Kidney glomerular epithelial cell (primary cell): ENCODE results near the gene SYNGR3.
"Not testable (repeated sequence)": the region's sequence is repeated elsewhere in the genome, so short reads cannot be mapped to it uniquely, and the experiment has no call there.

ENCODE experiments used
- DNase-seq: peaks from one replicate; lab custom pipeline; 2025; lab: John Stamatoyannopoulos, UW

The SYNGR3 gene

DNA sequence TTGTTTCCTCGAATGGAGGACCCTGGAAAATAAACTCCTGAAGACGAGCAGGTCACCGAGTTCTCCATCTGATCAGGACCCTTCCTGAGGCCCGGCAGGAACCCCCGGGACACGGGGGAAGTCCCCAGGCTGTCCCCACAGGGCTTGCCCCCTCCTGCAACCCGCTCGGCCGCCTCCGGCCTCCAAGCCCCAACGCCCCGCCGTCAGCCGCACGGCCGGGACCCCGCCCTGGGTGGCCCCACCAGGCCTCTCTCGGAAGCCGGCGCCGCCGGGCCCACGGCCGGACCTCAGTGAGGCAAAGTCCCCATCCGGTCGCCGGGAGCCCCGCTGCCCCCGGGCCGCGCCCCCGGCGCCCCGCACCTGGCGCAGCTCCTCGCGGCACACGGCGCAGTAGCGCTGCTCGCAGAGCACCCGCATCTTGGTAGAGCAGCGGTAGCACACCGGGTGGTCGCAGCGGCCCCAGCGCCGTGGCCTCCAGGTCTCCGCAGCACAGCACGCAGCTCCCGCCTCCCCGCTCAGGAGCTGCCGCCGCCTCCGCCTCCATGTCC, 19.5 kb downstream of the SYNGR3 start:
- DNase-seq = no peak

DNA sequence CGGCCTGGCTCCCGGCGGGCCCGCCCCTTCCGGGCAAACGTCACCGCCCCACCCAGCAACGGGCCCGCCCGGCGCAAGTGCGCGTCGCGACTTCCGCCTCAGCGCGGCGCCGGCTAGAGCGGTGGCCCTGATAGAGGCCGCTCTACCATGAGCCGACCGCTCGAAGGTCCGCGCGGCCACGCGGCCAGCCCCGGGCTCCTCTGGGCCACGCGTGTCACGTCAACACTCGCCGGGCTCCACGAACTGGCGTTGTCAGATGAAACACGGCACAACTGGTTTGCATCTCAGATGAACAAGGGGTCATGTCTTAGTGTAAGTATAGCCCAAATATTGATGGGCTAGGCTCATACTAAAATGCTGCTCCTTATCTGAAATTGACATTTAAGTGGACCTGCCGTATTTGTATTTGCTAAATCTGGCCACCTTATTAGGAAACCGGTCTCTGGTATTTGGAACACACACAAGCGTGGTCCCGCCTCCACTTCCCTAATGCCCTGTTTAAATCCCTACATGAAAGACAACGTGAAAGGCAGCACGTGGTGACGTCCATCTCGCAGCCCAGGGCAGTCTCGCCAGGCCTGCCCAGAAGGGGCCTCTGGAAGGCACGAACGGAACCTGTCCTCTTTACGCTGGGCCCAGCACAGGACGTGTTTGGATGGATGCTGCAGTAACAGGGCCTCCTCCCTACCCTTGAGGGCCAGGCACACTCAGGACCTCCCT, 20.2 kb downstream of the SYNGR3 start, which contains the start of gene ZNF598:
TSS of gene ZNF598 (minus strand) at position 31 of the 720 bp plus-strand sequence.
- DNase-seq = peak; percentile 53

DNA sequence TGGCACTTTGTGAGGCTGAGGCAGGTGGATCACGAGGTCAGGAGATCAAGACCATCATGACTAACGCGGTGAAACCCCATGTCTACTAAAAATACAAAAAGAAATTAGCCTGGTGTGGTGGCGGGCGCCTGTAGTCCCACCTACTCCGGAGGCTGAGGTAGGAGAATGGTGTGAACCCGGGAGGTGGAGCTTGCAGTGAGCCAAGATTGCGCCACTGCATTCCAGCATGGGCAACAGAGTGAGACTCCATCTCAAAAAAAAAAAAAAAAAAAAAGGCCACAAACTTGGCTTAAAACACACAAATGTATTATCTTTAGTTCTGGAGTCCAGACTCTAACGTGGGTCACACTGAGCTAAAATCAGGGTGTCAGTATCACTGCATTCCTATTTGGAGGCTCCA, 22.0 kb downstream of the SYNGR3 start:
- DNase-seq = not testable (repeated sequence)

DNA sequence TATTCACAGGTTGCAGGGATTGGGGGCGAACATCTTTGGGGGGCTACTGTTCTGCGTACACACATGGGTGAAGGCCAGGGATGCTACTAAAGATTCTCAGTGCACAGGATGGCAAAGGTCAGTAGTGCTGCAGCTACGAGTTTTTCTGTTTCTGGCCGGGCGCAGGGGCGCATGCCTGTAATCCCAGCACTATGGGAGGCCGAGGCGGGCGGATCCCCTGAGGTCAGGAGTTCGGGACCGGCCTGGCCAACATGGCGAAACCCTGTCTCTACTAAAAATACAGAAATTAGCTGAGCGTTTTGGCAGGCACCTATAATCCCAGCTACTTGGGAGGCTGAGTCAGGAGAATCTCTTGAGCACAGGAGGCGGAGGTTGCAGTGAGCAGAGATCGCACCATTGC, 23.8 kb downstream of the SYNGR3 start:
- no peak for DNase-seq

DNA sequence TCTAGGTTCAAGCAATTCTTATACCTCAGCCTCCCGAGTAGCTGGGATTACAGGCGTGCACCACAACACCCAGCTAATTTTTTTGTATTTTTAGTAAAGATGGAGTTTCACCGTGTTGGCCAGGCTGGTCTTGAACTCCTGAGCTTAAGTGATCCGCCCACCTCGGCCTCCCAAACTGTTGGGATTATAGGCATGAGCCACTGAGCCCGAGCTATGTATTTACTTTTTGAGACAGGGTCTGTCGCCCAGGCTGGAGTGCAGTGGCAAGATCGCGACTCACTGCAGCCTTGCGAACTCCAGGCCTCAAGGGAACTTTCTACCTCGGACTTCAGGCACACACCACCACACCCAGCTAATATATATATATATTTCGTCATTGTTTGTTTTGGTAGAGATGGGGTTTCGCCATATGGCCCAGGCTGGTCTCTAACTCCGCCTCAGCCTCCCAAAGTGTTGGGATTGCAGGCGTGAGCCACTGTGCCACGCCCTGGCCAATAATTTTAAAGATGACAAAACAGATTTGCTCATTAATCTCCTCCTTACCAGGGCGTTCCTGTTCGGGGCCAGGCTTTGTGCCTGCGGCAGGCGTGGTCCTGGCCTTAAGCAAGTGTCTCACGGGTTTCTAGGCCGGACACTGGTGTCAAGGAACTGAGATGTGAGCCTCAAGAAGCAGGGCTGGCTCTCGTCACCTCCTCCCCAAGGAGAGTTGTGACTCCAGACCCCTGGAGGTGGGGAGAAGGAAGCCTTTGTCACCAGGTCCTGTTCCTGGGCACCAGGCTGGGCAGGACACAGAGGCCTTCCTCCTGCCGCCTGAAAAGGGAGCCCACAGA, 25.6 kb downstream of the SYNGR3 start:
- no peak for DNase-seq

DNA sequence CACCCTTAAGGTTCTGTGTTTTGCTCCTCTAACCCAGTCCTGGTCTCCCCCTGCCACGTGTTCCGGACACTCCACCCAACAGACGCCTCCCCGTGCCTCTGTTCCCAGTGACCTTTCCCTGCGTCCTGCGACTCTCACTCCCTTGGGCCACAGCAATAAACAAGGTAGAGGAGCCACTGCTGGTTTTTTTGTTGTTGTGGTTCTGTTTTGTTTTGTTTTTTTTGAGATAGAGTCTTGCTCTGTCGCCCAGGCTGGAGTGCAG, 26.1 kb downstream of the SYNGR3 start:
- DNase-seq = no peak

DNA sequence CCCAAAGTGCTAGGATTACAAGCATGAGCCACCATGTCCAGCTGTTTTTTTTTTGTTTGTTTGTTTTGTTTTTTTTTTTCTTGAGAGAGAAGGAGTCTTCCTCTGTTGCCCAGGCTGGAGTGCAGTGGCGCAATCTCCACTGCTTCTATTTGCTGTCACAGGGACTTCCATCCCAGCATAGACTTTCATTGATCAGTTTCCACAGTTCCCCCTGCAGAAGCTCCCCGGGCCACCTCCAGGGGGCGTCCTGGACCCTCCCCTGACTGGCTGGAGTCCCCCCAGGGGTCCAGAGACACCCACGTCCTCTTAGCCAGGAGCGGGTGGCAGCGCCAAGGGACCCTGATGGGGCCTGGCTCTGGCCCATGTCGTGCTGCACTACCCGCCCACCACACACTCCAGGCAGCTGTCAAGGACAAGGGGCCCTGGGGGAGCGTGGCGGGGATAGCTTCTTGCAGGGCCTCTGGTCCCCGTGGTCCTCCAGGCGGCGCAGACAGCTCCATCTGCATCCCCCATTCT, 26.7 kb downstream of the SYNGR3 start:
- no peak for DNase-seq

DNA sequence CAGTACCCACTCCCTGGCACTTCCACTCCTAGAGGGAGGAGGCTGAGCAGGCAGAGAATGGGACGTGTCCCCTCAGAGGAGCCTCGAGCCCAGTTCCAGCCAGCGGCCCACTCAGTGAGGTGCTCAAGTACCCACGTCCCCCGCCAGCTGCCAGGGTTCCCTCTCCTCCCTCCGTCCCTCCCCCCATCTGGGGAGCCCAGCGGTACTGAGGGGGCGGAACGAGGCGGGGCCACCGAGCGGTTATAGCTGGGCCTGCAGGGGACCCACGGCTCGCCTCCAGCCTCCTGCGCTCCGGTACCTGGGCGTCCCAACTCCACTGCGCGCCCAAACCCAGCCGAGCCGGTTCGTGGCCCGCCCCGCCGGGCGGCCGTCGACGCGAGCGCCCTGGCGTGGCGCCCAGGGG, 29.7 kb downstream of the SYNGR3 start, which contains the start of gene NPW:
TSS of gene NPW (plus strand) at position 268 of the 403 bp plus-strand sequence.
- DNase-seq = no peak

DNA sequence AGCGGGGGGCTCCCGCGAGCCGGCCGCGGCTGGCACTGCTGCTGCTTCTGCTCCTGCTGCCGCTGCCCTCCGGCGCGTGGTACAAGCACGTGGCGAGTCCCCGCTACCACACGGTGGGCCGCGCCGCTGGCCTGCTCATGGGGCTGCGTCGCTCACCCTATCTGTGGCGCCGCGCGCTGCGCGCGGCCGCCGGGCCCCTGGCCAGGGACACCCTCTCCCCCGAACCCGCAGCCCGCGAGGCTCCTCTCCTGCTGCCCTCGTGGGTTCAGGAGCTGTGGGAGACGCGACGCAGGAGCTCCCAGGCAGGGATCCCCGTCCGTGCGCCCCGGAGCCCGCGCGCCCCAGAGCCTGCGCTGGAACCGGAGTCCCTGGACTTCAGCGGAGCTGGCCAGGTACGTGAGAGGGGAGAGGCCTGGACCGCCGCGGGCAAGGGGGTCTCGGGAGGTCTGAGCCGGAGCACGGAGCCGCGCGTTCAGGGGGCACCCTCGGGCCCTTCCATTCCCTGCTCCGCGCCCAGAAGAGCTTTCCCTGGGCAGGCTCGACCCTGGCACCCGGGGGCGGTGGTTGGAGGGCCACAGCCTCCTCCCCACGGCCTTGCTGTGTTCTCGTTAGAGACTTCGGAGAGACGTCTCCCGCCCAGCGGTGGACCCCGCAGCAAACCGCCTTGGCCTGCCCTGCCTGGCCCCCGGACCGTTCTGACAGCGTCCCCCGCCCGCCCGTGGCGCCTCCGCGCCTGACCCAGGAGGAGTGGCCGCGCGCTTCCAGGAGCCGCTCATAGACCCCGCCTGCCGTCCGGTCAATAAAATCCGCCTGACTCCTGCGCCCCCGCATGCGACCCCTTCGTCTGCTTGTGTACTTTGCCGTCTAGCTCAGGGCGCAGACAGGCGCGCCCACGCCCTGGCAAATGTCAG, 30.4 kb downstream of the SYNGR3 start:
- DNase-seq = no peak

DNA sequence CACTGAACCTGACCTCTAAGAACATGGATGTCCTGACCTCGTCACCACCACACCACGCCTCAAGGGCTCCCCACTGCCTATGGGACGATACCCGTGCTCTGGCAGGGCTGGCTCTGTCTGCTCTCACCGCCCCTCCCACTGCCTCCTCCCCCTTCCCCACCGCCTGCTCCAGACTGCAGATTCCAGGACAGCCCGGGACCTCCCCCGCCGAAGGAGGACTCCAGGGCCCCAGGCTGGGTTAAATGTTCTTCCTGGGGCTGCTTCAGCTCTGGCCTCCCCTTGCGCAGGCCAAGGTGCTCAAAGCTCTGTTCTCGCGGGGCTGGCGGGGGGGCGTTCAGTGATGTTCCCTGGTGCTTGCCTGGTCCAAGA, 32.9 kb downstream of the SYNGR3 start:
- peak; percentile 18 for DNase-seq

DNA sequence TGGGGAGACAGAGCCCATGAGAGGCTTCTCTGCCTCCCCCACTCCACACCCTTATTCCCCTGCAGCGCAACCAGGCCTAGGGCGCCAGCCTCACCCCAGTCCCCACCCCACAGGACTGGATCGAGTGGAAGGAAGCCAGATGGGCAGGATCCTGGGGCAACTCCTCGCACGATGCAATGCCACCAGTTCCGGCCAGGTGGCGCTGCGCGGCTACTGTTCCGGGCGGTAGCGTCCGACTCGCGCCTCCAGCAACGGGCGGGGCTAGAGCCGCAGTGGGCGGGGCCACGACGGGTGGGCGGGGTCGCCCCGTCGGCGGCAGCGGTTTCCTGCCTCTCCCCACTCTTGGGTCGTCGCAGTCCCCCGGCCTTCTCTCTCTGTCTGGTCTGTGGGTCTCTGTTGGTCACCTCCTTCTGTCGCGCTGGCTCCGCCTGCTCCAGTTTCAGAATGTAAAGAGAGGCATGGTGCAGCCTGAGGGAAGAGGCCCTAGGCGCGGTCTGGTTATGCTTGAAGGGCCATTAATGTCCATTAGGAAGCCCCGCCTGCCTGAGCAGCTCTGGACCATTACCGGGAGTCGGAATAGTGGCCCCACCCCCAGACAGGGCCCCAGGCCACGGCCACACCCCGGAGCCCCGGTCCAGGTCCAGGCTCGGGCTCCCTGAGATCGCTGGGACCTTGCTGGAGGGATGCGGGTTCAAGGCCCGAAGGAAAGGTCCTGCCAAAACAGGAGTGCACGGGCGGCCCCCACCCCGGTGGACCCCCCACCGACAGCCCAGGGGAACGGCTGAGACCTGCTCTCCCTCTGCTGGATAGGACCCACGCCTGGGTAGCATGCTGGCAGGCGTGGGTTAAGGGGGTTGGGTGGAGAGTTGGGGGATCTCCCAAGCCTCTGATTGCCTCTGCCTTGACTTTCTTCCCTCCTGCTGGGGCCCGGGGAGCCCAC, 33.6 kb downstream of the SYNGR3 start:
- DNase-seq = peak; percentile 81

DNA sequence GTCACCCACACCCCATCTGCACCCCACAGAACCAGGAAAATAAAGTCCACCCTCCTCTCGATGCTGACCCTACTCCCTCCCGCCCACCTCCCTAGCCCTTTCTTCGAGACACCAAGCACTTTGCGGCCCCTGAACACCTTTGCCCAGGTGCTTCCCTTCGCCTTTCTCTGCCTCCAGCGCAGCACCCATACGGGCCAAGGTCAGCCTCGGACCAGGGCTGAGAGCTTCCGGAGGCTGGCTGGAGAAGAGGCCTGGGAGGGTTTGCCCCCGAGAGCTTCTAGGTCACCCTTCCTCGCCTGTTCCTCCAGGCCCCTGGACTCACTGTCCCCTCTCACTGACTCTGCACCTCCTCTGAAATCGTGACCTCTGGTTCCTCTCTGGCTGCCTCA, 34.3 kb downstream of the SYNGR3 start:
- no peak for DNase-seq

DNA sequence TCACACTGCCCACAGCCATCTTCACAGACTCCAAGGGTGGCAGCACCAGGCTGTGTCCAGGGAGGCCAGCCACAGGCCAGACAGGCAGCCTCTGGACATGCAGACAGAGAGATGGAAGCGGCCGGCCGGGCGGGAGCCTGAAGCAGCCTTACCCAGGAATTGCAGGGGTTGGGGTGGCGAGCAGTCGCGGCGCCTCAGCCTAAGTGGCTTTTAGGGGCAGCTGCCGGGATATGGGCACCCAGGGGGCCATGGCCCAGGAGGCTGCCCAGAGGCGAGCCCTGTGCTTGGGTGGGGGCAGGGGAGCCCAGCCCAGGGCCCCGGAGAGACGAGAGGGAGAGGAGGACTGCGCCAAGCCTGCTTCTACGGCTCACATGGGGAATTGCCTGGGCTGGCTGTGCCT, 35.5 kb downstream of the SYNGR3 start:
- DNase-seq = no peak

DNA sequence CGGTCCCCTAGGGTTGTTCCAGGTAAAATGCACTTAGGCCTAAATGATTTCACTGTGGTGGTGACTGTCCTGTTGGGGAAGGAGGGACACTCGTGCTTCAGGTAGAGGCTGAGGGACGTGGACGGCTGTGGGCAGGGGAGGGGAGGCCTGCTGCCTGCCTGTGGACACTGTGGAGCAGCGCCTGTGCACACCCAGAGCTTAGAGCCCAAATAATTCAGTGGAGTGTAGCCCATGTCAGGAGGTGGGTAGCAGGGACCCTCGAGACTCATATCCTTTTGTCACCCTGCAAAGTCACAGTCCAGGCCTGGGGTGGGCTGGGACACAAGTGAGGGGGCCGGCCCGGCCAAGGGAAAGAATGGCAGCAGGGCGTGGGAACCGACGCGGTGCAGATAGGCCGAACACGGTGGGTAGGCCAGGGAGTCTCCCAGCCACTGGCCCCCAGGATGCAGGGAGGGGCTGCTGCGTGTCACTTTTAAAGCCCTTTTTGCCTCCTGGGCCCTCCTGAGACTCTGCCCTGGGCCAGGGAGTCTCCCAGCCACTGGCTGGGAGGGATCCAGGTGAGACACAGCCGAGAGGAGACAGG, 36.2 kb downstream of the SYNGR3 start:
- no peak for DNase-seq

DNA sequence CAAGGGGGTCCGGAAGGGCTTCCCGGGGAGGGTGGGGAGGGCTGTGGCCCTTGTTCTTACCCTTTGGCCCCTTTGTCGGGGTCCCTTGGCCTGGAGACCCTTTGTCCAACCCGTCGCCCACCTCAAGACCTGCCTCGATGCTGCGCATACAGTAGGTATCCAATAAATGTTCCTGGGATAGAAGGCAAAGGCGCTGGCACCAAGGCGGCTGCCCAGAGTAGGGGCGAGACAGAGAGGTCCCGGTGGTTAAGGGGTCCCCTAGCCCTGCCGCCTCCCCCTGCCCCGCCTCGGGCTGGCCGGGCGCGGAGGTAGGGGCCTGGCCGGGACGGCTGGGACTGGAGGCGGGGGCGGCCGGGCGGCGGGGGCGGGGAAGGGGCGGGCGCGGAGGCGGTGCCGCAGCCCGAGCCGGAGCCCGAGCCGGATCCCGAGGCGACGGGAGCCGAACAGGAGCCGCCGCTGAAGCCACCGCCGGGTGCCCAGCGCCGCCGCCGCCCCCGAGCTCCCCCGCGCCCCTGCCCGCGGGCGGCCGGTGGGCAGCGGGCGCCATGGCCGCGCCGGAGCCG, 36.8 kb downstream of the SYNGR3 start, which contains the start of gene NHERF2:
TSS of gene NHERF2 (plus strand) at position 442 of the 563 bp plus-strand sequence. CDS start at position 546, 104 bp downstream.
- no peak for DNase-seq

DNA sequence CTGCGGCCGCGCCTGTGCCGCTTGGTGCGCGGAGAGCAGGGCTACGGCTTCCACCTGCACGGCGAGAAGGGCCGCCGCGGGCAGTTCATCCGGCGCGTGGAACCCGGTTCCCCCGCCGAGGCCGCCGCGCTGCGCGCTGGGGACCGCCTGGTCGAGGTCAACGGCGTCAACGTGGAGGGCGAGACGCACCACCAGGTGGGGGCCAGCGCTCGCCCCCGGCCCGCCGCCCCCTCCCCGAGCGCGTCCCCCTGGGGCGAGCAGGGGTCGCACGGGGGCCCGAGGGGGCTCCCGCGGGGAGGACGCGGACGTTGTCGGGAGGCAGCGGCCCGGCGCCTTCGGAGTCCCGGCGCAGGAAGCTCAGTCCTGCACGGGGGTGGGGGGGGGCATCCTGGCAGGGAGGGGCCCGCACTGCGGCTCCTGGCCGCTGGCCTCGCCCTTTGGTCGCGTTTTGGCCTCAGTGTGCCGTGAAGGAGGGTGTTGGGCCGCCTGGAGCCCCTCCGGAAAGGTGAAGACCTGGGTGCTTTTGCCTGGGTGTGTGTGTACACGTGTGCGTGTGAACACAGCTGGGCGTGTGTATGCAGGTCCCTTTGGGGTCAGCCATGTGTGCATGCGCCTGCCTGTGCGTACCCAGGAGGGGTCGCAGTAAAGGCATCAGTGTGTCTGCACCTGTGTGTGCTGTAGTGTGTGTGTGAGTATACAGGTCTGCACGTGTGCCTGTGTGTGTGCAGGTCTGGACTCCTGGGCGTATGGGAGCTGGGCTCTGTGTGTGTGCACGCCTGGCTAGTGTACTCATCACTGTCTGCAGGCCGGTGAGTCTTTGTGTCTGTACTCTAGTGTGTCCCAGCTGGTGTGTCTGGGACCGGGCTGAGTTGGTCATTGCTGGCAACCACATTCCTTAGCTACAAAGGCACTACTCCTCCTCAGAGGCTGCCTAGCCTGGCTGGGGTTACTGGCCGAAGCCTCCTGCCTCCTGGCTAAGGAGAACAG, 37.5 kb downstream of the SYNGR3 start:
- peak; percentile 33 for DNase-seq

DNA sequence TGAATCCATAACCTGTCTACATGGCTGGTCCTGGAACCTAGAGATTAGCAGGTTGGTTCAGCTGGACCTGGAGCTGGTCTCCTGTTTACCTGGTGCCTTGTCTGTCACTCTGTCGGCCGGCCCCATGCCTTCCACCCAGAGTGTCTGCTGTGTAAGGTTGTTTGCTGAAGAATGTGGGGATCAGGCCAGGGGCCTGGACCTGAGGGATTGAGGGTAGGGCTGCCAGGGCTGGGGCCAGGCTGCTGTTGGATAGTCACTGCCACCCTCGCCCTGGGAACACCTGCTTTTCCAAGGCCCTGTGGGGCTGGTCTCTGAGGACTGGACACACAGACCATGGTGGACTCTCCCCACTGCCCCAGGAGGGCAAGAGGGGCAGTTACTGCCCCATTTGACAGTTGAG, 38.4 kb downstream of the SYNGR3 start:
- no peak for DNase-seq

DNA sequence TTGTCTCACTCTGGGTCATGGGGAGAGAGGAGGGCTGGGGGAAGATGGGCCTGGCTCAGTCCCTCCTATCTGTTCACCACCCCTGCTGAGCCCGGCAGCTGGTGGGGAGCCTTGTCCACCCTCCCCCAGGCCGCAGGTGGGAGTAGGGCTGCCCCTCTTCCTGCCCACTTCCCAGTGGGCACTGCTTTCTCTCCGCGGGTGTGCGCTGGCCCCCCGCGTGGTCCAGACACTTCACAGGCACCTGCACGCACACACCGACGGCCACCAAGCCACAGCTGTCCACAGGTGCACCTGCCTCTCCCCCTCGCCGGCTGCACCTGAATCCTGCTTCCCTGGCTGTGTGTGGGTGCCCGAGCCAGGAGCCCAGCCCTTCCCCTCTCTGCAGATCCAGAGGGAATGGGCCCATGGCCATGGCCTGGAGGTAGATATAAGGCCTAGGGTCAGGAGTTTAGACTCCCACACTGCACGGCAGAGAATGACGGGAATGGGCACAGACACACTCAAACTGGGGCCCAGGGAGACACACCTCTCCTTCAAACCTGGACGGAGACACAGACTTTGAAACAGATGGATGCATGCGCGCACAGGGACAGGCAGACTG, 39.0 kb downstream of the SYNGR3 start:
- DNase-seq = no peak
